ENCODE measurements around the gene BMP6. TPM values are rescaled to one million over a fixed set of nuclear protein-coding genes. Genes with fewer than 3 reads are reported as not detected.

Gene BMP6
- total RNA-seq, 1 donor = 0.72 TPM

DNA sequence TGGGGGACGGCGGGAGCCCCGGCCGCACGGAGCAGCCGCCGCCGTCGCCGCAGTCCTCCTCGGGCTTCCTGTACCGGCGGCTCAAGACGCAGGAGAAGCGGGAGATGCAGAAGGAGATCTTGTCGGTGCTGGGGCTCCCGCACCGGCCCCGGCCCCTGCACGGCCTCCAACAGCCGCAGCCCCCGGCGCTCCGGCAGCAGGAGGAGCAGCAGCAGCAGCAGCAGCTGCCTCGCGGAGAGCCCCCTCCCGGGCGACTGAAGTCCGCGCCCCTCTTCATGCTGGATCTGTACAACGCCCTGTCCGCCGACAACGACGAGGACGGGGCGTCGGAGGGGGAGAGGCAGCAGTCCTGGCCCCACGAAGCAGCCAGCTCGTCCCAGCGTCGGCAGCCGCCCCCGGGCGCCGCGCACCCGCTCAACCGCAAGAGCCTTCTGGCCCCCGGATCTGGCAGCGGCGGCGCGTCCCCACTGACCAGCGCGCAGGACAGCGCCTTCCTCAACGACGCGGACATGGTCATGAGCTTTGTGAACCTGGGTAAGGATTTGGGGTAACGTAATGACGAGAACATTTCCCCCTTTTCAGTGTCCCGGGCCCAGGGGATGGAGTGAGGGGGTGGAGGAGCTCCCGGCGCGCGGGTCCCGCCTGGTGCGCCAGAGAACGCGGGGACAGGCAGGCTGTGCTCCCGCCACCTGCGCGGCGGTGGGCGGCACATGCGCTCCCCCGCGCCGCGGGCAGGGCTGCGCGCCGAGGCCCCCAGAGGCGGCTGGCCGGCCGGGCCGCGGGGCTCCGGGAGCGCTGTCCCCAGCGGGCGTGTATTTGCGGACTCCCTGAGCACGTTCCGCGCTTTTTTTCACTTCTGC is 1.4 kb downstream of the BMP6 start:
- DNase-seq (ENCODE audit: insufficient read length, low spot score, missing footprints) = peak; percentile 89
- Histone ChIP-seq H3K36me3 (ENCODE audit: insufficient read depth, low read length) (no peaks in the 10 kb centered on the region), H4K20me1 (ENCODE audit: insufficient read depth, low read length) (no peaks in the 10 kb centered on the region), H2AFZ (ENCODE audit: low read length) (peak overlapping the region; percentile 78), H3K27ac (ENCODE audit: low read depth, low read length) (no peak overlapping the region), H3K27me3 (ENCODE audit: insufficient read depth, low read length) (peaks cover 18% of the 10 kb centered on the region), H3K4me1 (ENCODE audit: insufficient read depth, low read length) (peaks cover 40% of the 10 kb centered on the region), H3K4me3 (ENCODE audit: insufficient read depth, low read length) (peak overlapping the region; percentile 74), H3K4me2 (ENCODE audit: insufficient read depth, low read length) (peak overlapping the region; percentile 87), H3K9me3 (ENCODE audit: low read depth, low read length) (no peaks in the 10 kb centered on the region), H3K79me2 (ENCODE audit: insufficient read depth, low read length) (no peaks in the 10 kb centered on the region)
- TF ChIP-seq, protein P1, sequence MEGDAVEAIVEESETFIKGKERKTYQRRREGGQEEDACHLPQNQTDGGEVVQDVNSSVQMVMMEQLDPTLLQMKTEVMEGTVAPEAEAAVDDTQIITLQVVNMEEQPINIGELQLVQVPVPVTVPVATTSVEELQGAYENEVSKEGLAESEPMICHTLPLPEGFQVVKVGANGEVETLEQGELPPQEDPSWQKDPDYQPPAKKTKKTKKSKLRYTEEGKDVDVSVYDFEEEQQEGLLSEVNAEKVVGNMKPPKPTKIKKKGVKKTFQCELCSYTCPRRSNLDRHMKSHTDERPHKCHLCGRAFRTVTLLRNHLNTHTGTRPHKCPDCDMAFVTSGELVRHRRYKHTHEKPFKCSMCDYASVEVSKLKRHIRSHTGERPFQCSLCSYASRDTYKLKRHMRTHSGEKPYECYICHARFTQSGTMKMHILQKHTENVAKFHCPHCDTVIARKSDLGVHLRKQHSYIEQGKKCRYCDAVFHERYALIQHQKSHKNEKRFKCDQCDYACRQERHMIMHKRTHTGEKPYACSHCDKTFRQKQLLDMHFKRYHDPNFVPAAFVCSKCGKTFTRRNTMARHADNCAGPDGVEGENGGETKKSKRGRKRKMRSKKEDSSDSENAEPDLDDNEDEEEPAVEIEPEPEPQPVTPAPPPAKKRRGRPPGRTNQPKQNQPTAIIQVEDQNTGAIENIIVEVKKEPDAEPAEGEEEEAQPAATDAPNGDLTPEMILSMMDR (IDR thresholded peaks at IDR 0.05; ENCODE audit: extremely low read depth, low read depth, low read length) = no peak

DNA sequence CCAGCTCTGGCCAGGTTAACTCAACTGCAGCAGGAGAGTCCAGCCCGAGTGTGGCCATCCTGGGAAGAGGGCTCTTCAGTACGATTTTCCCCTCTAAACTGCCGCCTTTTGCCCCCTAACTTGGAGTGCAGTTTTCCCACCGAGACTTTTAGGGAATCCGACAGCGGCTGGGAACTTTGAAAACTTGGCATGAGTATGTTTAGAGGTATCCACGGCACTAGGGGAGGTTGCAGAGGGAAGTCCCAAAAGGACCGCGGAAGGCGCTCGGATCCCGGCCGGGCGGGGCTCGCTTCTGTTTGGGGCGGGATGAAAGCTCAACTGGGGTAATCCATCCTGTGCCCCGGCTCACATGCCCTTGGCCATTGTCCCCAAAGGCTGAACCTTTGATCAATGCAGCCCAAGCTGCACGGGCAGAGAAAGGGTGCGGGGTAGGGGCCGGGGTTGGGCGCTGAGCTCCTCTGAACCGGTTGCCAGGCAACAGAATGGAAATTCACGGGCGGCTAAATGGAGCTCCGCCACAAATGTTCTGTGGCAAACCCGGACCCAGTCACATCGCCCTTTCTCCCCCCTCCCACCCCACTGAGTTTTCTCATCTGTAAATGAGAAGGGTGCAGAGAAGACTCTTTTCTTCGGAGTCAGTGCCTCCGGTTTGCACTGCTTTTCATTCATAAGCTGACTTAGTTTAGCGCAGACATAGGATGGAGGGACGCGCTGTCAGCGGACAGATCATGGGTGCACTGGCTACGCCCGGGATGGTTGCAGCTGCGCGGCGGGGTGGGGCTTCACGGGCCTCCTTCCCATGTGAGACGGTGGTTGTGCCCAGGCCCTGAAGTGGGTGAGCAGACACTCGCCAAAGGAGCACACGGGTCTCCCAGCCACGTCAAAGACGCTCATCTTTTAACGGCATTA is 2.3 kb downstream of the BMP6 start:
- H3K4me2 ChIP-seq (ENCODE audit: insufficient read depth, low read length) = peak overlapping the region; percentile 87
- TF ChIP-seq, protein P1 (IDR thresholded peaks at IDR 0.05; ENCODE audit: extremely low read depth, low read depth, low read length) = no peak
- H3K4me3 ChIP-seq (ENCODE audit: insufficient read depth, low read length) = peak overlapping the region; percentile 74
- peaks cover 18% of the 10 kb centered on the region for H3K27me3 ChIP-seq (ENCODE audit: insufficient read depth, low read length)
- H3K9me3 ChIP-seq (ENCODE audit: low read depth, low read length) = no peaks in the 10 kb centered on the region
- H3K36me3 ChIP-seq (ENCODE audit: insufficient read depth, low read length) = no peaks in the 10 kb centered on the region
- DNase-seq (ENCODE audit: insufficient read length, low spot score, missing footprints) = peak; percentile 94
- H3K4me1 ChIP-seq (ENCODE audit: insufficient read depth, low read length) = peaks cover 36% of the 10 kb centered on the region
- no peak overlapping the region for H3K27ac ChIP-seq (ENCODE audit: low read depth, low read length)
- no peaks in the 10 kb centered on the region for H3K79me2 ChIP-seq (ENCODE audit: insufficient read depth, low read length)
- H2AFZ ChIP-seq (ENCODE audit: low read length) = peak overlapping the region; percentile 78
- H4K20me1 ChIP-seq (ENCODE audit: insufficient read depth, low read length) = no peaks in the 10 kb centered on the region

DNA sequence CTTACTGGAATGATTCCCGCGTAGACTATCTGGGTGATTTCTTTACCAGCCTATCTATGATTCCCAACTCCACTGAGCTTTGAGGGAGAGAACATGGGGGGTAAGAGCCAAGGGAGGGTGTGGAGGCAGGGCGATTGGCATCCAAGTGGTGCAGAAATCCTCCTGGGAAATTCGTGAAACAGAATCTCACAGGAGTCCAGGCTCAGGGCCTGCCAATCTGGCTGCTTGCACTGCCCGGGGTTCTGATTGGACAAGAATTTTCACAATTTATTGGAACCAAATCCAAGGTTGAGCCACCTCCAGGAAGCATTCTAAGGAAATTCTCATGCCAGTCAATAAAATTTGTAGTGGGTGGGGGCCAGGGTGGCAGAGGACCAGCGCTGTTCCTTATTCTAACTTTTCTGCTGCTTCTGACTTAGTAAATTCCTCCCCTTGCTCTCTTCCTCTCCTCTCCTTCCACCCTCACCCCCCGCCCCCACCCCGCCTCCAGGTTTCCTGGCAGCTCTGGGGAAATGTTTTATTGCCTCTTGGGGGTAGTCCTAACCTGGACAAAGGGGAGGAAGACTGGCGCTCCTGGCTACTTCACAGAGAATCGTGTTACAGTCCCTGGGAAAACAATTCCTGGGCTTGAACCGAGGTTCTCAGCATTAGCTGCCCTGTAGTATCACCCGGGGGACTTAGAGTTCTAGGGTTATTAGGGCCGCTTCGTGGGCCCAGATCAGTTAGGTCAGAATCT is 3.1 kb downstream of the BMP6 start:
- Histone ChIP-seq H3K4me2 (ENCODE audit: insufficient read depth, low read length) (peak overlapping the region; percentile 87), H3K4me3 (ENCODE audit: insufficient read depth, low read length) (peak overlapping the region; percentile 74), H3K27ac (ENCODE audit: low read depth, low read length) (no peak overlapping the region), H3K27me3 (ENCODE audit: insufficient read depth, low read length) (peaks cover 17% of the 10 kb centered on the region), H3K4me1 (ENCODE audit: insufficient read depth, low read length) (peaks cover 36% of the 10 kb centered on the region), H3K79me2 (ENCODE audit: insufficient read depth, low read length) (no peaks in the 10 kb centered on the region), H3K9me3 (ENCODE audit: low read depth, low read length) (no peaks in the 10 kb centered on the region), H4K20me1 (ENCODE audit: insufficient read depth, low read length) (no peaks in the 10 kb centered on the region), H2AFZ (ENCODE audit: low read length) (peak overlapping the region; percentile 78), H3K36me3 (ENCODE audit: insufficient read depth, low read length) (no peaks in the 10 kb centered on the region)
- DNase-seq (ENCODE audit: insufficient read length, low spot score, missing footprints) = peak; percentile 87
- TF ChIP-seq, protein P1 (IDR thresholded peaks at IDR 0.05; ENCODE audit: extremely low read depth, low read depth, low read length) = no peak

Measured in osteoblast (primary cell).